SK-N-SH (cell line): Measurements from ENCODE around the gene PPP1R12B. TPM values are rescaled to one million over a fixed set of nuclear protein-coding genes. Genes with fewer than 3 reads are reported as not detected.
A peak's percentile ranks its signal among the peaks of the same experiment; 100 is the strongest.

Experiments
- CTCF ChIA-PET: fragments of 300-600, 350-600 bp; formaldehyde crosslinking; extraction: SDS; loops from one replicate; lab custom pipeline; 2021; lab: Yijun Ruan, JAX
- POLR2A ChIA-PET: fragments of 350-600 bp; sonication (Branson Sonifier 250); formaldehyde crosslinking; extraction: SDS; loops from one replicate; lab custom pipeline; 2020; ENCODE audit warnings: antibody characterized with exemption, inconsistent platforms; lab: Yijun Ruan, JAX
- DNase-seq: peaks from one replicate; pipeline ENCODE4 v3.0.0; 2012
- H2AFZ ChIP-seq: fragments of 200-600 bp; sonication (generic); 2 replicates; pipeline ENCODE4 v1.8.1; 2016; ENCODE audit warnings: antibody characterized with exemption, mild to moderate bottlenecking, low read depth
- H3F3A ChIP-seq: fragments of 200-600 bp; sonication (generic); replicated peaks from 2 replicates; pipeline ENCODE3; 2016; ENCODE audit warnings: antibody characterized with exemption, mild to moderate bottlenecking; ENCODE audit not compliant: insufficient read depth
- H3K27ac ChIP-seq, 2 experiments: fragments of 200-500 bp in 1 of 2; fragments of 200-600 bp in 1 of 2; sonication (Bioruptor generic) in 1 of 2; sonication (generic), shearing (Covaris generic) in 1 of 2; 2 replicates each; pipeline versions ENCODE4 v1.5.1 to v1.6.1; 2014 to 2016; ENCODE audit warnings: low read depth in 2 of 2, inconsistent platforms in 1 of 2, low read length in 1 of 2, mild to moderate bottlenecking in 1 of 2, mixed read lengths in 1 of 2
- H3K27me3 ChIP-seq: fragments of 200-600 bp; sonication (generic), shearing (Covaris generic); 2 replicates; pipeline ENCODE4 v1.6.1; 2016; ENCODE audit warnings: mixed run types; ENCODE audit not compliant: insufficient read depth
- H3K36me3 ChIP-seq, 2 experiments: fragments of 200-500 bp in 1 of 2; fragments of 200-600 bp in 1 of 2; sonication (Bioruptor generic) in 1 of 2; sonication (generic) in 1 of 2; replicated peaks in 1 of 2; 2 replicates each; pipeline versions ENCODE3 to v1.5.1; 2014 to 2016; ENCODE audit warnings: low read length in 1 of 2, mild to moderate bottlenecking in 1 of 2; ENCODE audit not compliant: insufficient read depth in 2 of 2, control insufficient read depth in 1 of 2
- H3K4me1 ChIP-seq, 2 experiments: fragments of 200-500 bp in 1 of 2; fragments of 200-600 bp in 1 of 2; sonication (Bioruptor generic) in 1 of 2; sonication (generic), shearing (Covaris generic) in 1 of 2; 2 replicates each; pipeline versions ENCODE4 v1.5.1 to v1.6.1; 2014 to 2016; ENCODE audit warnings: low read depth in 1 of 2, low read length in 1 of 2, mixed run types in 1 of 2; ENCODE audit not compliant: insufficient read depth in 2 of 2, control insufficient read depth in 1 of 2
- H3K4me2 ChIP-seq: fragments of 200-600 bp; sonication (generic), shearing (Covaris generic); 2 replicates; pipeline ENCODE4 v1.6.1; 2017; ENCODE audit warnings: mixed run types
- H3K4me3 ChIP-seq, 2 experiments: fragments of 200-500 bp in 1 of 2; fragments of 200-600 bp in 1 of 2; sonication (Bioruptor generic) in 1 of 2; sonication (generic), shearing (Covaris generic) in 1 of 2; 2 replicates each; pipeline versions ENCODE4 v1.5.1 to v1.8.1; 2014 to 2016; ENCODE audit warnings: low read depth in 2 of 2, inconsistent platforms in 1 of 2, low read length in 1 of 2, mild to moderate bottlenecking in 1 of 2, mixed read lengths in 1 of 2, moderate library complexity in 1 of 2
- H3K79me2 ChIP-seq: fragments of 200-600 bp; sonication (generic); 2 replicates; pipeline ENCODE4 v1.8.1; 2017; ENCODE audit warnings: mild to moderate bottlenecking; ENCODE audit not compliant: insufficient read depth
- H3K9ac ChIP-seq: fragments of 200-600 bp; sonication (generic); 2 replicates; pipeline ENCODE4 v1.6.1; 2017; ENCODE audit warnings: mixed run types
- H3K9me2 ChIP-seq: fragments of 200-600 bp; sonication (generic); 2 replicates; pipeline ENCODE4 v1.6.1; 2017; ENCODE audit warnings: mixed run types
- H3K9me3 ChIP-seq: fragments of 200-600 bp; sonication (generic); 2 replicates; pipeline ENCODE4 v1.6.1; 2017; ENCODE audit warnings: mixed run types, mild to moderate bottlenecking, moderate library complexity
- H4K20me1 ChIP-seq: fragments of 200-600 bp; sonication (generic); 2 replicates; pipeline ENCODE4 v1.6.1; 2017; ENCODE audit warnings: mild to moderate bottlenecking, mixed run types; ENCODE audit not compliant: insufficient read depth
- CHD2 ChIP-seq: fragments of 150-350 bp; IDR thresholded peaks from 2 replicates; pipeline ENCODE4 v1.6.1; 2018; ENCODE audit warnings: low read length; ENCODE audit not compliant: partially characterized antibody
- CTCF ChIP-seq: fragments of 200-600 bp; sonication (generic); IDR thresholded peaks from 2 replicates; pipeline ENCODE4 v1.6.1; 2017; ENCODE audit warnings: antibody characterized with exemption, mild to moderate bottlenecking, moderate library complexity
- ELF1 ChIP-seq: IDR thresholded peaks from 2 replicates; pipeline ENCODE4 v1.4.0; 2012
- EP300 ChIP-seq, 2 experiments: IDR thresholded peaks; 2 replicates each; pipeline versions ENCODE4 v1.4.0 to v1.6.1; 2012; ENCODE audit warnings: borderline replicate concordance in 1 of 2, low read depth in 1 of 2, low read length in 1 of 2
- FOSL2 ChIP-seq: IDR thresholded peaks from 2 replicates; pipeline ENCODE4 v1.4.0; 2012; ENCODE audit warnings: low read depth, mild to moderate bottlenecking, moderate library complexity, borderline replicate concordance
- FOXJ3 ChIP-seq: sonication (generic); formaldehyde crosslinking; IDR thresholded peaks from 2 replicates; pipeline ENCODE4 v1.5.1; 2020; ENCODE audit warnings: mild to moderate bottlenecking, missing genetic modification reagents
- FOXM1 ChIP-seq: IDR thresholded peaks from 2 replicates; pipeline ENCODE4 v1.4.0; 2012; ENCODE audit warnings: low read depth, mild to moderate bottlenecking
- GABPA ChIP-seq: IDR thresholded peaks from 2 replicates; pipeline ENCODE4 v1.4.0; 2012; ENCODE audit warnings: low read depth, mild to moderate bottlenecking
- MEF2A ChIP-seq: IDR thresholded peaks from 2 replicates; pipeline ENCODE4 v1.4.0; 2012; ENCODE audit warnings: low read depth, borderline replicate concordance
- MXI1 ChIP-seq: IDR thresholded peaks from 2 replicates; pipeline ENCODE4 v1.6.1; 2012; ENCODE audit warnings: mild to moderate bottlenecking, low read depth, low read length, improper control_type of control experiment
- NFIC ChIP-seq: IDR thresholded peaks from 2 replicates; pipeline ENCODE4 v1.4.0; 2012; ENCODE audit warnings: borderline replicate concordance
- NRF1 ChIP-seq: IDR thresholded peaks from 2 replicates; pipeline ENCODE4 v1.6.1; 2012; ENCODE audit warnings: low read depth, mild to moderate bottlenecking, low read length
- PBX3 ChIP-seq: IDR thresholded peaks from 2 replicates; pipeline ENCODE4; 2012
- POLR2AphosphoS5 ChIP-seq: IDR thresholded peaks from 2 replicates; pipeline ENCODE4 v1.6.1; 2012; ENCODE audit warnings: low read depth, low read length
- RAD21 ChIP-seq: IDR thresholded peaks from 2 replicates; pipeline ENCODE4 v1.6.1; 2012; ENCODE audit warnings: mild to moderate bottlenecking, low read length
- RCOR1 ChIP-seq: fragments of 150-350 bp; IDR thresholded peaks from 2 replicates; pipeline ENCODE4 v1.6.1; 2017; ENCODE audit warnings: antibody characterized with exemption, low read length
- RFX5 ChIP-seq: IDR thresholded peaks from 2 replicates; pipeline ENCODE4 v1.6.1; 2012; ENCODE audit warnings: mild to moderate bottlenecking, improper control_type of control experiment, low read length
- SIN3A ChIP-seq: IDR thresholded peaks from 2 replicates; pipeline ENCODE4 v1.6.1; 2012; ENCODE audit warnings: low read depth, mild to moderate bottlenecking, low read length, moderate library complexity, borderline replicate concordance
- SMC3 ChIP-seq: IDR thresholded peaks from 2 replicates; pipeline ENCODE4 v1.6.1; 2012; ENCODE audit warnings: low read depth, low read length, improper control_type of control experiment
- TCF12 ChIP-seq: IDR thresholded peaks from 2 replicates; pipeline ENCODE4 v1.4.0; 2012
- TEAD4 ChIP-seq: IDR thresholded peaks from 2 replicates; pipeline ENCODE4 v1.4.0; 2012; ENCODE audit warnings: mild to moderate bottlenecking, borderline replicate concordance; ENCODE audit not compliant: insufficient read depth
- YY1 ChIP-seq: IDR thresholded peaks from 2 replicates; pipeline ENCODE4 v1.4.0; 2012; ENCODE audit warnings: low read depth, mild to moderate bottlenecking
- WGBS: methylation state at CpG from one replicate; pipeline ENCODE4 v1.1.6; 2017; ENCODE audit warnings: low lambda C conversion rate; 5-methylcytosine and 5-hydroxymethylcytosine counted together
- polyA plus RNA-seq, 3 experiments: library from polyadenylated mRNA; depleted of rRNA; stranded (reverse); fragments of >200 nt; gene quantifications; 2 replicates each; pipeline ENCODE4 v1.2.3, GENCODE V29; 2012
- TF ChIP-seq, protein P1 (sequence below): IDR thresholded peaks from 2 replicates; pipeline ENCODE4 v1.4.0; 2012; ENCODE audit warnings: low read depth, borderline replicate concordance

Gene PPP1R12B
- polyA plus RNA-seq, 1 of the 3 experiments (the other 2 are of a cell fraction), result 2.8 TPM

- H3K36me3 ChIP-seq, result no peaks in the 10 kb centered on the region
- no peak overlapping the region for H3K4me2 ChIP-seq
- H3K27ac ChIP-seq, result no peak overlapping the region
- no peaks in the 10 kb centered on the region for H3F3A ChIP-seq
- CTCF ChIA-PET, result interaction anchor here (0.6 to 9.2 kb wide), 5 partner anchors 32 to 125 kb away, joined by 3 to 187 read pairs (median 5); partner anchors contain the start of gene LGR6
- H3K27me3 ChIP-seq, result no peaks in the 10 kb centered on the region
- no peak overlapping the region for H3K9ac ChIP-seq
- no peak overlapping the region for H3K4me3 ChIP-seq
- WGBS, result 41% methylated on average over 9 of the region's 14 CpGs
- no peaks in the 10 kb centered on the region for H3K9me3 ChIP-seq
- POLR2A ChIA-PET, result interaction anchor here (0.9 kb wide), 1 partner anchor 30 kb away, joined by 3 read pairs; no protein-coding TSS in a partner anchor
- H2AFZ ChIP-seq, result no peak overlapping the region
- no peak for DNase-seq
- H3K79me2 ChIP-seq, result no peaks in the 10 kb centered on the region
- H3K4me1 ChIP-seq, result peaks cover 9 to 31% of the 10 kb centered on the region in 2 experiments; a peak in 2 of 4 replicates
- H4K20me1 ChIP-seq, result no peaks in the 10 kb centered on the region
- TF ChIP-seq EP300 (IDR thresholded peaks at IDR 0.05; ENCODE audit: borderline replicate concordance in 1 of 2, low read depth in 1 of 2, low read length in 1 of 2), result no peak
- no peak for TF ChIP-seq SMC3
- no peak for TF ChIP-seq POLR2AphosphoS5
- TF ChIP-seq FOXJ3, result no peak
- TF ChIP-seq, all 33 proteins: peak for 0
- H3K9me2 ChIP-seq, result no peaks in the 10 kb centered on the region
Observed at GRCh38 chr1:202311875-202312635, 36.4 kb upstream of the PPP1R12B start.

DNA sequence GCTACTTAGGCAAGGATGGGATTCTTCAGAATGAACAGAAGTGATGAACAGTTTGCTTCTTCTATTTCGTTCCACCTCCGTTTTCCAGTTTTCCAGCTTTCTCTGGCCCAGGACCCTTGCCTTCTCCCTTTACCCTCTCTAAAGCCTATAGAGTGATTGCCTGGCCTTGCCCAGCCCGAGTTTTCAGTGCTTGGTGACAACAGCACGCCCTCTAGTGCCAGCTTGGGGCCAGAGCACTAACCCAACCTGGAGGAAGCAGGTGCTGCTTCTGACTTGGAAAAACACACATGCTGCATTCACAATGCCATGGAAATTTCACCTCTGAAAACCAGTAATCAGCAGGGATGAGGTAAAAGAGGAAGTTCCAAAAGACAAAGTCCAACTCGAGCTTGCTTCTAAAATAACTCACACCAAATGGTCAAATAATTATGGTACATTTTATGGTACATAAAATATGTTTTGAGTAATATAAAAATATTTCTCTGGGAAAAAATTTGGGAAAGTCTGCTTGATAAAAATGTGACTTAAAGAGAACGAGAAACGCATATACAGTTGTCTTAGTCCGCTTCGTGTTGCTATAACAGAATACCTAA lies 32.8 kb upstream of the PPP1R12B start:
- CTCF ChIA-PET, result interaction anchor here (0.6 to 9.2 kb wide), 50 partner anchors 8 to 683 kb away, joined by 3 to 187 read pairs (median 6); partner anchors contain the start of genes LGR6 and UBE2T
- no peaks in the 10 kb centered on the region for H3K9me3 ChIP-seq
- no peaks in the 10 kb centered on the region for H3K36me3 ChIP-seq
- peak; percentile 86 for DNase-seq
- H3K4me3 ChIP-seq, result peak overlapping the region in 1 of 2 experiments; percentile 20; a peak in 1 of 4 replicates
- TF ChIP-seq MXI1 (no peak), PBX3 (no peak), FOXJ3 (no peak), NRF1 (no peak), GABPA (no peak), RFX5 (no peak), FOSL2 (no peak), MEF2A (no peak), CTCF (peak; percentile 99), POLR2AphosphoS5 (no peak), TCF12 (no peak), CHD2 (no peak), RAD21 (peak; percentile 99), RCOR1 (peak; percentile 46; the same call in 1 of the 2 replicates), SIN3A (no peak), FOXM1 (no peak), TEAD4 (no peak), YY1 (no peak), ELF1 (no peak), NFIC (no peak), SMC3 (peak; percentile 99)
- TF ChIP-seq, protein P1, sequence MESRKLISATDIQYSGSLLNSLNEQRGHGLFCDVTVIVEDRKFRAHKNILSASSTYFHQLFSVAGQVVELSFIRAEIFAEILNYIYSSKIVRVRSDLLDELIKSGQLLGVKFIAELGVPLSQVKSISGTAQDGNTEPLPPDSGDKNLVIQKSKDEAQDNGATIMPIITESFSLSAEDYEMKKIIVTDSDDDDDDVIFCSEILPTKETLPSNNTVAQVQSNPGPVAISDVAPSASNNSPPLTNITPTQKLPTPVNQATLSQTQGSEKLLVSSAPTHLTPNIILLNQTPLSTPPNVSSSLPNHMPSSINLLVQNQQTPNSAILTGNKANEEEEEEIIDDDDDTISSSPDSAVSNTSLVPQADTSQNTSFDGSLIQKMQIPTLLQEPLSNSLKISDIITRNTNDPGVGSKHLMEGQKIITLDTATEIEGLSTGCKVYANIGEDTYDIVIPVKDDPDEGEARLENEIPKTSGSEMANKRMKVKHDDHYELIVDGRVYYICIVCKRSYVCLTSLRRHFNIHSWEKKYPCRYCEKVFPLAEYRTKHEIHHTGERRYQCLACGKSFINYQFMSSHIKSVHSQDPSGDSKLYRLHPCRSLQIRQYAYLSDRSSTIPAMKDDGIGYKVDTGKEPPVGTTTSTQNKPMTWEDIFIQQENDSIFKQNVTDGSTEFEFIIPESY, result no peak
- H3K9me2 ChIP-seq, result no peaks in the 10 kb centered on the region
- POLR2A ChIA-PET, result no interaction called here
- peaks cover 9 to 10% of the 10 kb centered on the region in 2 experiments; a peak in 2 of 4 replicates for H3K4me1 ChIP-seq
- no peaks in the 10 kb centered on the region for H3K27me3 ChIP-seq
- H2AFZ ChIP-seq, result no peak overlapping the region
- H3K9ac ChIP-seq, result no peak overlapping the region
- no peak overlapping the region for H3K4me2 ChIP-seq
- H3K27ac ChIP-seq, result no peak overlapping the region
- H3K79me2 ChIP-seq, result no peaks in the 10 kb centered on the region
- H3F3A ChIP-seq, result no peaks in the 10 kb centered on the region
- H4K20me1 ChIP-seq, result no peaks in the 10 kb centered on the region
- under 1% methylated on average over 9 of the region's 9 CpGs for WGBS
